ENCODE measurements around the gene SERPINB11. TPM values are rescaled to one million over a fixed set of nuclear protein-coding genes. Genes with fewer than 3 reads are reported as not detected.
"Not testable (repeated sequence)": the region's sequence is repeated elsewhere in the genome, so short reads cannot be mapped to it uniquely, and the experiment has no call there.

Gene SERPINB11
- polyA plus RNA-seq, 12 donors: not detected

DNA sequence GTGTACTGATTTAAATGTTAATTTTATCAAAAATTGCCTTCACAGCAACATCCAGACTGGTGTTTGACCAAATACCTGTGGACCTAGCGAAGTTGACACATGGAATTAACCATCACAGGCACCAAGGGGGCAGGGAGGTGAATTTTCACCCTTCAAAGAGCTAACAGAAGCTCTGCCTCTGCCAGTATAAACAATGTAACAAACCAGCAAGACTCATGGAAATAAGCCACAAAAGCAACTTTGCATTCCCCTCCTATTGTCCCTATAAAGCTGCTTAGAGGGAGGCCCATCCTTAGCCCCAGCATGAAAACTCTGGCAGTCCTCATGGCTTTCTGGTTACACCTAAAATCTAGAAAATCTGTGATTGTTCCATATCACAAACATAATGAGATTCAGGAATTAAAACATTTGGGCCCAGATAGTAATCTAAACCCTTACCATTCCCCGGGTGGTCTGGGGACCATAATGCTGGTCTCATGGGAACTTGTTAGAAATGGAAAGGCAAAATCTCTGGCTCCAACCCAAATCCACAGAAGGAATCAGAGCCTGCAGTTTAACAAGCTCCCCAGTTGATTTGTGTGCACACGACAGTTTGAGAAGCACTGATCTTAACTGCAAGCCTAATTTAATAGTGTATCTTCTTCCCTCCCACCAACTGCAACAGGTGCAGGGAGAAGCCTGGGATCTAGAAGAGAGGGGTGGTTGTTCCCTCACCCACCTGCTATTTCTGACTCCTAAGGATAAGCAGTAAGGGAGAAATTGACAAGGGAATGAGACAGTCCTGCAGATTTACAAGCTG is 23.1 kb downstream of the SERPINB11 start:
- DNase-seq: no peak

DNA sequence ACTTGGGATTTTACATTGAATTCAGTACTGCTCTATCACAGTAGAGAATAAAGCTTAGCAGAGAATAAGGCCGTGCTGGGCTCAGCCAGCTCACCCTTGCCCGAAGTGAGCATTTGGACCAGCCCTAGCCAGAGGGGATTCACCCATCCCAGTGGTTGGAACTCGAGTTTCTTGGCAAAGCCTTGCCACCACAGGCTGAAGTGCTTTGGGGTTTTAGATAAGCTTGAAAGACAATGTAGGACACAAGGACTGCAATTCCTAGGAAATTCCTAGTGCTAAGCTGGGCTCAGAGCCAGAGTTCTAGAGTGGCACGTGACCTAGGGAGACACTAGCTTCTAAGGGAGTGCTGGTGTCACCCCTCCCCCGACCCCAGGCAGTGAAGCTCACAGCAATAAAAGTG is 28.0 kb downstream of the SERPINB11 start:
- DNase-seq: no peak

DNA sequence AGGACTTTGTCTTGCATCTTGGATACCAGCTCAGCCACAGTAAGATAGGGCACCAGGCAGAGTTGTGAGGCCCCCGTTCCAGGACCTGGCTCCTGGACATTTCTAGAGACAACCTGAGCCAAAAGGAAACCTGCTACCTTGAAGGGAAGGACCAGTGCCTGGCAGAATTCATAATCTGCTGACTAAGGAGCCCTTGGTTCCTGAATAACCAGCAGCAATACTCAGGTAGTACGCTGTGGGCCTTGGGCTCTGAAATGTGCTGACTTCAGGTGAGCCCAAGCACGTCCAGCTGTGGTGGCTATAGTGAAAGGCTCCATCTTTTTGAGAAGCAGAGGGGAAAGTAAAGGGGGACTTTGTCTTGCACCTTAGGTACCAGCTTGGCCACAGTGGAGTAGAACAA is 28.5 kb downstream of the SERPINB11 start:
- no peak for DNase-seq

DNA sequence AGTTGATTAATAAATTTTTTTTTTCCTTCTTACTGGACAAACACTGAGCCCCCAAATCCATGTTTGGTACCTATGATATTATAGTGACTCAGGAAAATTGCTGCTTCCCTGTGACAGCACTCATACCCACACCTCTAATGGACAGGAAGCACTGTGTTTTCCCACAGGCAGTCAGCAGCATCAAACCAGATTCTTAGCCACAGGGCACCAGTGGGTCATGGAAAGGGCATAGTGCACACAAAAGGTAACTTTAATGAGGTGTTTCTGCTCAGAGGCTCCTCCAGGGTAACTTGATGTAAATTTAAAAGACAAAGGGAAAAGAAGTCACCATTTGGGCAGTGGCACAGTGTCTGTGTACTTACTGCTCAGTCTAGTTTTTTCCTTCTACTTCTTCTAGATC is 34.1 kb downstream of the SERPINB11 start:
- DNase-seq: no peak

DNA sequence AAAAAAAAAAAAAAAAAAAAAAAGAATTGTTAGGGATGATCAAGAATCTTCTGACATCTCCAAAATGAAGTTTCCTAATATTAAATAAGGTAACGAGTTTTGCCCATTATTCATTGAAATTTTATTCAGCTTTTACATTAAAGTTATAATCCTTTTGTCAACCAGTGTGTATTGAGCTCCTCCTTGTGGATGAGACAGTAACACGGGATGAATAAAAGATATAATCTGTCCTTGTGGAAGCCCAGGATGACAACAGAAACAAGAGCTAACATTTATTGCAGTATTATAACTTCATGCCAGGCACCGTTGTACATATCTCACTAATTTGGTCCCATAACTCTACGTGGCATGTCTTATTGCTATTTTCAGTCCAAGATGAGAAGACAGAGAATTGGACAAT is 39.0 kb downstream of the SERPINB11 start:
- peak; percentile 4 for DNase-seq

DNA sequence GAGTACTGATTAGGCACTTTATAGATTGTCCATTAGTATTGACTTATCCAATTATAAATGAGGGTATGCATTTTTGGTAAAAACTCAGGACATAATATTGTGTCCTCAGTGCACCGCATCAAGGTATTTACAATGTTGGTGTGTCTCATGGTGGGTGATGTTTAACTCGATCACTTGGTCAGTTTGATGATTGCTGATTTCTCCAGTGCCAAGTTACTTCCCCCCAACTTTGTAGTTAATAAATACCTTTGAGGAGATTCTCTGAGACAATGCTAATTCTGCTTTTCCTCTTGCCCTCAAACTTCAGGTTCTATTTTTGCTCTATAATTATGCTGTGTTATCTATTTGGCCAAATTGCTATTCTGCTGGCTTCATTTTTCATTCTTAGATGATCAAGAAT is 44.2 kb downstream of the SERPINB11 start:
- DNase-seq: no peak

DNA sequence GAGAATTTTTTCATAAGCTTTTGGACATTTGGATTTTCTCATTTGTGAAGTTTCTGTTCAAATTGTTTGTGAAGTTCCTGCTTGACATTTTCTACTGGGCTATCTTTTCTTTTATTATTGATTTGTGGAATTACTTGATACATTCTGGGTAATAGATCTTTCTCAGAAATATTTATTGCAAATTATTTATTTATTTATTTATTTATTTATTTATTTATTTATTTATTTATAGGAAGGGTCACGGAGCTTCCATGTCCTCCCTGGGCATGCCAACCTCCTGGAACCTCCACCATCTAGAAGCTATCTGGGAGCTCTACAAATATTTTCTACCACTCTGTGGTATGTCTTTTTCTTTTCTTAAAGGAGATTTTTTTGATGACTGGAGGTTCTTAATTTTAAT is 46.7 kb downstream of the SERPINB11 start:
- DNase-seq: no peak

DNA sequence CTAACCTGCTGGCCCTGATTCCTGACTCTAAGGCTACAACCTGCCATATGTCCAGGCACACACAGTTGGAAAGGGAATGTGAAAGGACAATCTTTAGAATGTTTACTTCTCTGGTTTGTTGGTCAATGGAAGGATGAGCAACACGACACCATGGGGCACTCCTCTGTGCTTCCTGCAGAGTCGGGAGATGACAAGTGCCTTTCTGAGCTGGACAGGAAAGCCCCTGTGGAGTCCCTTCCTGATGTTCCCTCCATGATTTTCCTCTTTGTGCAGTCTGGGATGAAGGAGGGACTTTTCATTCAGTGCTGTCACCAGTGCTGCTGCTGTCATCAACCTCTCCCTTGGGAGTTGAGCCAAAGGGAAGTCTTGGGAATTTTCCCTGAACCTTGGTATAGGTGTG is 49.9 kb downstream of the SERPINB11 start:
- no peak for DNase-seq

DNA sequence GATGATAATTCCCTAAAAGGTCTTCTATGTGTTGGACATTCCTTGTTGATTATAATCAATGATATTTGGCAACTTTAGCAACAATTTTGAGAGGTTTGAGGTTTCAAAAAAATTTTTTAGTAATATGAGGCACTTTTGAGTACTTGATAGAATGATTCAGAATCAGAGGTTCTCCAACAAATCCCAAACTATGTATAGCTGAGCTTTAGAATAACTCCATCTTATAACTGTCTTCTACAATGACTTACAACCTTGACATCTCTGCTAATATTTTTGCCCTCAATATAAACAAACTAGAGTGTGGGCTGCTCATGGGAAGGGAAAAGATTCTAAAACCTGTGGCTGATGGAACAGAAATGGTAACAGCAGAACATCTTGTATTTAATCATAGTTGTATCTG is 50.9 kb downstream of the SERPINB11 start:
- no peak for DNase-seq

DNA sequence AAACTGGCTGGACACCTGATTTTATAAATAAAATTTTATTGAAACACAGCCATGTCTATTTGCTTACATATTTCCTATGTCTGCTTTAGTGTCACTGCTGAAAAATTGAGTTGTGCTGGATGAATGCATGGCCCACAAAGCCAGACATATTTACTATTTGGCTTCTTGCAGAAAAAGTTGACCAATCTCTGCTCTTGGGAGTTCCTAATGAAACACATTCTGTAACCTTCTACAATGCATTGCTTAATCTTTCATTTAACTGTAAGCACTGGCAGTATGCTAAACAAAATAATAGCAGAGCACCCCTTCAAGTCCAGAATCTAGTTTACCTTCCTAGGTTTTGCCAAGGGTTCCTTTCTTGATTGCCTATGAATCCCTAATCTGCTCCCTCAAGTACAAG is 54.8 kb downstream of the SERPINB11 start:
- no peak for DNase-seq

DNA sequence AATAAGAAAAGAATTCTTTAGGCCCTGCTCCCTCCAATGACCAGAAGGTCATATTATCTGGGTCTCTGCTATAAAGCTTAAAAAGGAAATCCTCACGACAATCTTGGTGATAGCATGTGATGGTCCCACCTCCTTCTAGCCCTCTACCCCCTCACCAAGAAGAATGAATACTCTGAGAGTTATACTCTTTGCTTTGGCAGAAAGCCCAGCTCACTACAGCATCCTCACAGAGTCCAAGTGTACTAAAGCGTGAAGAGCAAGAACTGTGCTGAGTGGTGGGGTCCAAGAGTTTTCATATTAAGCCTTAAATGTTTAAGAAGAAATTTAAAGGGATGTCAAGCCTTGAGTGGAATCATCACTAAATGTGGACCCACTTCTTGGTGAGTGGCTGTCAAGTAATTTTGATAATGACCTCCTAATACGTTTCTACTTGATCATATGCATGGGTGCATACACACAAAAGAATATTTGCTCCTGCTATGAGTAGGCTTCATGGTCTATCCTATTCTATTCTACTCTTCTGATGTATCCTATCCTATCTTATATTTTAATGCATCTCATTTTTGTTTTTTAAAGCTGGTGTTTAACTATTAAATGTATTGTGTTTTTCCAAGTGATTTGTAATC is 56.0 kb downstream of the SERPINB11 start:
- DNase-seq: no peak

DNA sequence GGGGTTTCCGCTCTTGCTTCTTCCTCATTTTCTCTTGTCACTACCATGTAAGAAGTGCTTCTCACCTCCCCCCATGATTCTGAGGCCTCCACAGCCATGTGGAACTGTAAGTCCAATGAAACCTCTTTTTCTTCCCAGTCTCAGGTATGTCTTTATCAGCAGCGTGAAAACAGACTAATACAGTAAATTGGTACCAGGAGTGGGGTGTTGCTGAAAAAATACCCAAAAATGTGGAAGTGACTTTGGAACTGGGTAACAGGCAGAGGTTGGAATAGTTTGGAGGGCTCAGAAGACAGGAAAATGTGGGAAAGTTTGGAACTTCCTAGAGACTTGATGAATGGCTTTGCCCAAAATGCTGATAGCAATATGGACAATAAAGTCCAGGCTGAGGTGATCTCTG is 57.0 kb downstream of the SERPINB11 start:
- not testable (repeated sequence) for DNase-seq

DNA sequence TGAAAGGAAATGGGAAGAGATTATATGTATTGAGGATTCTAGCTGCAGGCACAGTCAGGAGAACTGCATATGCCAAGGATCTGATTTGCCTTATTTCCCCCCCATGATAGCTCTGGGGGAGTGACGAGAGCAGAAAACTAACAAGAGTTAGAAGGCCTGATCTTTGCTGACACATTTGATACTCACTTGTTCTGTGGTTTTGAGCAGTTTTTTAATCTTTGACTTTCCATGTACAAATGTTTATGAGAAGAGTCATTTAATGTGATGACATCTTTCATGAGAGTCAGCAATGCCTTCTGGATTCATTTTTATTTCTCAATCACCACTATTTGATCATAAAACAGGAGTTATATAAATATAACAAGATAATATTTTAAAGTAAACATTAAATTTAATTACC is 59.8 kb downstream of the SERPINB11 start:
- DNase-seq: no peak

DNA sequence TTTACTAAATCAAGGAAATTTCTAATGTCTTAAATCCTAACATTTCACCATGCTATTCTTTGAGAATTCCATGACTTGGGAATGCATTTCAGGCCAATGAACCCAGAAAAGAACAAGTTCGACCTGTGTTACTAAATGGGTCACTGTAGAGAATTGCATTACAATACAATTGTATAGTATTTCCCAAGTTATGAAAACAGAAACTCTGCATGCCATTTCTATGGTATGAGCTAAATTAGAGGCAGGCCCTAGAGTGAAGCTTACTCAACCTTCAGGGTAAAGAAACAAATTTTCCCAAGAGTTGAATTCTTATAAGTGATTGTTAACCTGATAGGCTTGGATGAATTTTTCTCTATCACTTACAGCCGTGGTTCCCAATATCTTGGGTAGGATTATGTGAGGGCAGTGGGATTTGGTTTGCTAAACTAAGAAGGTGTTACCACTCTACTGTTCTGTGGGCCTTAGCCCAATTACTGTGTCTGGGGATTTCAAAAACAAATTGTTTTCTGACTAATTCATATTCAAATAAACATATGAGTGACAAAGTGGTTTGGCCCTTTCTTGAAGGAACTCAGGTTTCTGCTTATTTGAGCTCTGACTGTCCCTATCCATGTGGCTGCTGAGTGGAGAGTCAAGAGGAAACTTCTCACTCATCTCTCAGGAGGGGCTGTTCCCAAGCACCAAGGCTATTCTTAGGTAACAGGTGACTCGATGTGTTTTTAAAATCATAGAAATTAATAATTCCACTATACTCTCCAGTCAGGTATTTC is 61.3 kb downstream of the SERPINB11 start:
- DNase-seq: no peak

DNA sequence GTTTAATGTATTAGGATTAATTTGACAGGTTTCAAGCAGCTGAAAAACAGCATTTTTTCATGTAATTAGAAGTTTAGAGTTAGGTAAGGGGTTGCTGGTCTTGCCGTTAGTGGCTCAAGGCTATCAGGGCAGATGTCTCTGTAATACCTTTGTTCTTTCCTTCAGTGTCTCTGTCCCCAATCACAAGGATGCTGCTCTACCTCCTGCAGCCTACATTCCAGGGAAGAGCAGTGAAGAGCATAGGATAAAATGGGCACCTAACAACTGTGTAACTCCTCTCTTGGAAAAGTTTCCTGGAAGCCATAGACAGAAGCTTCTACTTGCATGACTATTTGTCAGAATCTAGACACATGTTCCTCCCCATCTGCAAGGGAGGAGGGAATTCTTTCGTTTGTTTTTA is 63.1 kb downstream of the SERPINB11 start:
- no peak for DNase-seq

Other genes with a start within 250 kb of the SERPINB11 start
- gene SERPINB5, start 226.0 kb upstream of the SERPINB11 start, polyA plus RNA-seq (ENCODE audit: insufficient read length in 12 of 12): 10 to 100 TPM in 2 of 12 donors, 1 to 10 TPM in 1, under 1 TPM in 1, not detected in 8; 0.32 to 27.3 (median 8.8) TPM
- 1 to 10 TPM in 2 of 12 donors, under 1 TPM in 8, not detected in 2; 0.15 to 1.4 (median 0.62) TPM for gene SERPINB12, start 160.6 kb upstream of the SERPINB11 start, polyA plus RNA-seq (ENCODE audit: insufficient read length in 12 of 12)
- gene SERPINB13, start 115.6 kb upstream of the SERPINB11 start, polyA plus RNA-seq (ENCODE audit: insufficient read length in 12 of 12): 10 to 100 TPM in 2 of 12 donors, 1 to 10 TPM in 1, under 1 TPM in 2, not detected in 7; 0.08 to 27.0 (median 5.8) TPM
- gene SERPINB4, start 58.7 kb upstream of the SERPINB11 start, polyA plus RNA-seq (ENCODE audit: insufficient read length in 12 of 12): 1 to 10 TPM in 2 of 12 donors, under 1 TPM in 1, not detected in 9; 0.67 to 3.0 (median 2.2) TPM
- gene SERPINB3, start 41.1 kb upstream of the SERPINB11 start, polyA plus RNA-seq (ENCODE audit: insufficient read length in 12 of 12): 1 to 10 TPM in 3 of 12 donors, under 1 TPM in 1, not detected in 8; 0.11 to 4.2 (median 1.9) TPM
- gene SERPINB7, start 72.5 kb downstream of the SERPINB11 start, polyA plus RNA-seq (ENCODE audit: insufficient read length in 12 of 12): 10 to 100 TPM in 3 of 12 donors, under 1 TPM in 2, not detected in 7; 0.20 to 48.1 (median 14.2) TPM
- 100 to 1,000 TPM in 1 of 12 donors, 10 to 100 TPM in 2, 1 to 10 TPM in 1, under 1 TPM in 5, not detected in 3; 0.11 to 146 (median 0.33) TPM for gene SERPINB2, start 184.7 kb downstream of the SERPINB11 start, polyA plus RNA-seq (ENCODE audit: insufficient read length in 12 of 12)
- gene SERPINB10, start 205.0 kb downstream of the SERPINB11 start, polyA plus RNA-seq (ENCODE audit: insufficient read length in 12 of 12): 1 to 10 TPM in 2 of 12 donors, under 1 TPM in 4, not detected in 6; 0.09 to 5.2 (median 0.58) TPM
- gene HMSD, start 246.3 kb downstream of the SERPINB11 start, polyA plus RNA-seq (ENCODE audit: insufficient read length in 12 of 12): 1 to 10 TPM in 2 of 12 donors, under 1 TPM in 2, not detected in 8; 0.31 to 3.4 (median 0.90) TPM